ENCODE data around the gene SPI1. TPM values are rescaled to one million over a fixed set of nuclear protein-coding genes. Genes with fewer than 3 reads are reported as not detected.

Gene SPI1
- total RNA-seq, 1 donor from 2014 or later: not detected

DNA sequence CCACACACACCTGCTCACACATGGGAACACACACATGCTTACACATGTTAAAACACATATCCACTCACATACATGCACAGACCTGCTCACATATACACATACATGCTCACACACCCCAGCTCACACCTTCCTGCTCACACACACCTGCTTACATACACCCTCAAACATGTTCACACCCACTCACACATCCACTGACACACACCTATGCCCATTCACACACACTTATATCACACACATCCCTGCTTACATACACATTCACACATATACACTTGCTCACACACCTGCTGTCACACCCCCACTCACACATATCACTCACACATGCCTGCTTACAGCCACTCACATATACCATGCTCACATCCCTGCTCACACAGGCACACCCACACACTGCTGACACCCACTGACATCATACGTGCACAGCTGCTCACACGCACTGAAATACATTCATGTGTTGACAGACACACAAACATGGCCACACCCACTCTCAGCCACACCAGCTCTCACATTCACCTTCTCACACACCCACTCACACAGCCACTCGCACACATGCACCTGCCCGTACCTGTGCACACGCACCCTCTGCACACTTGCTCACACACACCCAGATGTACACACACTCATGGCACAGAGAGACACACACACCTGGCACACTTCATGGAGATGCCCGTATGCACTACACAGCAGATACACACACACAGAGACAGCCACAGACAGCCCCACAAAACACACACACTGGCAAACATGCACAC is 20.2 kb downstream of the SPI1 start:
- no peak for DNase-seq (ENCODE audit: low read depth)

DNA sequence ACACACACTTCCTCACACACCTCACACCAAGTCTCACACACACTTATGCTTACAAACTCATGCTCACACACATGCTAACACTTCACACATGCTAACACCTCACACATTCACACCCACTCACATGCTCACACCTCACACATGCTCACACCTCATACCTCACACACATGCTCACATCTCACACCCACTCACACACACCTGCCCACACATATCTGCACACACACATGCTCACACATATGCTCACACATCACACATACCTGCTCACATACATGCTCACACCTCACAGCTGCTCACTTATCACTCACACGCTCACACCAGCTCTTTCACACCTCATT is 21.4 kb downstream of the SPI1 start:
- no peak for DNase-seq (ENCODE audit: low read depth)

DNA sequence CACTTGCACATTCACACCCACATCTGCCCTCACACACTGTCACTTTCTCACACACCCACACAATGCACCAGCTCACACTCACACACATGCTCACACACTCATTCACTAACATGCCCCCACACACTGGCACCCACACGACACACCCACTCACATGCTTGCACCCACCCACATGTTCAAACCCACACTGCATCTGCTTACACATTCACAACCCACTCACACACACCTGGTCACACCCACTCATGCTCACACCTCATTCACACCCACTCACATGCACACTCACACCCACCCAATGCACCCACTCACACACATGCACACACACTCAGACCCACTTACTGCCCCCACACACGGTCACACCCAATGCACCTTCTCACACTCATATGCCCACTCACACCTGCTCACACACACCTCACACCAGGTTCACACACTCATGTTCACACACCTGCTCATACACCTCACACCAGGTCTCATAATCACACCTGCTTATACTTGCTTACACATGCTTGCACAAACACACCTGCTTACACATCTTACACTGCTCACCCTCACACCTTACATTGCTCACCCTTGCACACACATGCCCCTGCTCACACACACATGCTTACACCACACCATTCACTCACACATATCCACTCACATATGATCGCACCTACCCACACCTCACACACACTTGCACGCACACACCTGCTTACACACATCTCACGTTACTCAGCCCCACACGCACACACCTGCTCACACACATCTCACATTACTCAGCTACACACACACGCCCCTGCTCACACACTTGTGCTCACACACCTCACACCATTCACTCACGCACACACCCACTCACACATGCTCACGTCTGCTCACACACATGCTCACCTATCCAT is 22.0 kb downstream of the SPI1 start:
- DNase-seq (ENCODE audit: low read depth): no peak

DNA sequence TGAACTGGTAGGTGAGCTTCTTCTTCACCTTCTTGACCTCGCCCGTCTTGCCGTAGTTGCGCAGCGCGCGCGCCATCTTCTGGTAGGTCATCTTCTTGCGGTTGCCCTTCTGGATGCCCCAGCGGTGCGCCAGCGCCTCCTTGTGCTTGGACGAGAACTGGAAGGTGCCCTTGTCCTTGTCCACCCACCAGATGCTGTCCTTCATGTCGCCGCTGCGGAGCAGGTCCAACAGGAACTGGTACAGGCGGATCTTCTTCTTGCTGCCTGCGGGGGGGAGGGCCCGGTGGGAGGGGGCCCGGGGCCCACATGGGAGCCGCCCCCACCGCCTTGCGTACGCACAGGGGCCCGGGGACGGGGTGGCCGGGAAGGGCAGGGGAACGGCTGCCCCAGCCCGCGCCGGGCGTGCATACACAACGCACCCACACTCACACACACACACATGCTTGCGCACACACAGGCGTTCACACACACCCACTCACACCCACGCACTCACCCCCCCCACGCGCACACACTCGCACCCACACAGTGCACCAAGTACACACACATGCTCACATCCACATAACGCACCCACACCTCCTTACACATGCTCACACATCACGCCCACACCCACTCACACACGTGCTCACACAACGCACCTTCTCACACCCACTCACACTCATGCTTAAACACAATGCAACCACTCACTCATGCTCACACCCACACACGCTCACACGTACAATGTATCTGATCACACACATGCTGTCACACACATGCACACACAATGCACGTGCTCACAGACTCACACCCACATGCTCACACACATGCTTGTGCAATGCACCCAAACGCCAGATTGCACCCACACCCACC is 22.8 kb downstream of the SPI1 start:
- DNase-seq (ENCODE audit: low read depth): peak; percentile 85

DNA sequence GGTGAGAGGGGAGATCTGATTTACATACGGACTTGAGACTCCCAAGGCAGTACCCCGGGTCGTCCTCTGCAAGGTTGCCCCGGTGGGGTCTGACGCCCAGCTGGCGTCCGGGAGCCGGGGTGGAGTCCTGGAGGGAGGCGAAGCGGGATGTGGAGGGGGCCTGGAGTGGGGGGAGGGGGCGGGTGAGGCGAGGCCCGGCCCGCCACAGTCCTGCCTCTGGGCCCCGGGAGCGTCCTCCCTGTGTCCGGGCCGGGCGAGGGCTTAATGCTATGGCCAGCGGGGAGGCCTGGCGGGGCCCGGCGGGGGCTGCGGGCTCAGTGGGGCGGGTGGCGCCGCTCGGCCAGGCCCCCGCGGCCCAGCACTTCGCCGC is 23.4 kb downstream of the SPI1 start:
- DNase-seq (ENCODE audit: low read depth): no peak

DNA sequence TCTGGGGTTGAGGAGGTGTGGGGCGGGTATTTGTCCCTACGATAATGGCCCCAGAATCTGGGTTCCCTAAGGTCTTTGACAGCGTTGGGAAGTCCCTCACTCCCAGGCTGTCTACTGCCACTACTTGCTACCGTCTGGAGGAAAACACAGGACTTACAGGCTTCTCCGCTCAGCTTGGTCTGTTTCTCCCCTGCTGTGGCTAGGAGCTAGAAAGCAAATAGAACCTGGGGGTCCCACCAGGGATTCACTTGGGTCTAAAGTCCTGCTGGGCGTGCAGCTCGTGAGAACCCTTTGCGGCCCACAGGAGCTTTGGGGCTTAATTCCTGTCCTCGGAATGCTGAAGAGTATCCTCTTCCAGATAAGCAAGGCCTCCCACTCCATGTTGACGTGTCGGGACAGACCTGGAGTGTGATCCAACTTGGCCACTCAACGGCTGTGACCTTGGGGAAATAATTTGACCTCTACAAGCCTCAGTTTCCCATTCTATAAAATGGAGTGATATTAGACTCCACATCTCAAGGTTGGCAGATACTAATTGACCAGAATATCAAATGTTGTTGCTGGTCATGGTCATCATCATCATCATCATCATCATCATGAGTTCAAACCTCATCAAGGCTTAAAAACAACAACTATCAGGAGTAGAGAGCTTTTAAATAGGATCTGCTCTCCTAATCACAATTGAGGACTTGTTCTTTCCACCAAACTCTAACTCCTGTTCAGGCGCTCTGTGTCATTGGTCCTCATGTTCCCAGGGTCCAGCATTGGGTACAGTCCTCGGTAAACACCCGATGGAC is 24.2 kb downstream of the SPI1 start:
- no peak for DNase-seq (ENCODE audit: low read depth)

DNA sequence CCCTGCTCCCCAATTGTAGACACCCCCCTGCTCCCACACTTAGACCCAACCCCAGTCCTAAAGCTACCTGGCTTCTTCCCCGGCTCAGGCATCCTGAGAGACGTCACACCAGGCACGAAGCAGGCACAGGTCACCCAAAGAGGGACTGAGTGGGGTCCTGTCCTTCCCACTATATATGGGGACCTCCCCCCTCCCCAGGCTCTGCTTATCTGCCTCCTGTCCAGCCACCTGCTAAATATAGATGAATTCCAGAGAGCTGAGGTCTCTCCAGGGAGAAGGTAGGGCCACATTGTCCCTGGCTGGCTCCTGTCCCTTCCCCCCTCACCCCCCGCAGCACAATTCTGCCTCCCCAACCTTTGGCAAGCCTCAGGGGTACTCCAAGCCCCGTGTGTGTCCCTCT is 25.8 kb downstream of the SPI1 start, which contains the start of gene MYBPC3:
Gene MYBPC3 (minus strand): TSS at position 147 of the 400 bp plus-strand sequence. CDS start 55 bp downstream, at position 92.
- DNase-seq (ENCODE audit: low read depth): no peak

DNA sequence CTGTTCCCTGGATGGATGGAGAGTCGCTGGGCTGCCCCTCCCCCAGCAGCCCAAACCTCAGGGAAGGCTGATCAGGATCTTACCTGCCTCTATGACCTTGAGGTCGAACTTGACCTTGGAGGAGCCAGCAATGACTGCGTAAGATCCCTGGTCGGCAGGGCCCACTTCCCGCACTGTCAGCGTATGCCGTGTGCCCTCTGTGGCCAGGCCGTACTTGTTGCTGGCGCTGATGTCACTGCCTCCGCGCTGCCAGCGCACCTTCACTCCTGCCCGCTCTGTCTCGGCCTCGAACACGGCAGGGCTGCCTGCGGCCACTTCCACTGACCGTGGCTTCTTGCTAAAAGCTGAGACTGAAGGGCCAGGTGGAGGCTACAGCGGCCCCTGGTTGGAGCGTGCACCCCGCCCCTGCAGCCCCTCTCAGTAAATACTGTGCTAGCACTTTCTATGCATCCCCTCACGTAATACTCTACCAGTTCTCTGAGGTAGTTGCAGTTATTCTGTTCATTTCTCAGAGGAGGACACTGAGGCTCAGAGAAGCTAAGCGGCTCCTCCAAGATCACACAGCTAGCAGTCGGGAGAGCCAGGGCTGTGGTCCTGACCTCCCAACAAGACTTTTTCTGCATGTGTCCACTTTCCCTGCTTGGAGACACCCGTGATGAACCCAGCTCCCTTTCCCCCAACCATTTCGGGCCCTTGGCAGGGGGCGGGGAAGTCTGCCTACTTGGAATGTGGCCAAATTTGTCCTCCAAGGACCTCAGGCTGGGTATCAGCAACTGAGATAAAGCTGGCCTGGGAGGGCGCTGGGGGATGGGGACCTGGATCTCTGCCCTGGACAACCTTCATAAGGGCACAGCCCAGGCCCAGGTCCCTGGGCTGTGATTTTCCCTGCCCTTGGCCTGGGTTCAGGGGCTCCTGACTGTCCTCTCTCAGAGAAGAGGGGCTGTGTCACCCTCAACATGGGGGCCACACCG is 26.9 kb downstream of the SPI1 start:
- no peak for DNase-seq (ENCODE audit: low read depth)

DNA sequence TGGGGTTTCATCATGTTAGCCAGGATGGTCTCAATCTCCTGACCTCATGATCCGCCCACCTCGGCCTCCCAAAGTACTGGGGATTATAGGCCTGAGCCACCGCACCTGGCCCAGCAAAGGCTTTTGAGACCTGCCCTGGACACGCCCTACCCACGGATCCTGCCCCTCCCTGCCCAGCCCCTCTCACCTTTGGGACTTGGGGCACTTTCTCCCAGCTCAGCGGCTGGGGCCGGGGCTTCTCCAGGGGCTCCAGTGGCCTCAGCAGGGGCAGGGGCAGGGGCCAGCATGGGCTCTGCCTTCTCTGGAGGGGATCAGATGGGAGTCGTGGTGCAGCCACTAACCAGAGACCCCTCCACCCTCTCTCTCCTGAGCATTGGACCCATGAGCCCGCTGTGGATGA is 28.0 kb downstream of the SPI1 start:
- no peak for DNase-seq (ENCODE audit: low read depth)

DNA sequence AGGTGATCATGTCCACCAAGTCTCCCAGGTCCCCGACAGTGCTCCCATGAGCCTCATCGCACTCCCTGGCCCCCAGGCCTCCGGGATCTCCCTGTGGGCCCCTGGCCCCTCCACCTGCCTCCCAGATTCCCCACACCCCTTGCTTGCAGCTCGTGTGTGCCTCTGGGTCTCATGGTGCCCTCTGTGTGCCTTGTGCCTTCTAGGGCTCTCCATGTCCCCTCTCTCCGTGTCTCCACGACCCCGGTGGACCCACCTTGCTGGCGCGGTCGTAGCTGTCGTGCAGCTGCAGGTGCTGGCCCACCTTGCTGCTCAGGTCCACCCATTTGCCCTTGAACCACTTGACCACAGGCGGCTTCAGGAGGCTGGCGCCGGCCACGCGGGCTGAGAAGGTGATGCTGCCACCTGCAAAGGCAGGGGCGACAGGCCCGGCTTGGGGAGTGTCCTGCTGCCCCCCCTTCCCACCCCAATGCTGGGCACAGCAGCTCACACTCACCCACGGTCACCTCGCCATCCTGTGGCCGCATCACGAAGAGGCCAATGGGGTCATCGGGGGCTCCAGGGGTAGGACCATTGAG is 28.7 kb downstream of the SPI1 start:
- no peak for DNase-seq (ENCODE audit: low read depth)

DNA sequence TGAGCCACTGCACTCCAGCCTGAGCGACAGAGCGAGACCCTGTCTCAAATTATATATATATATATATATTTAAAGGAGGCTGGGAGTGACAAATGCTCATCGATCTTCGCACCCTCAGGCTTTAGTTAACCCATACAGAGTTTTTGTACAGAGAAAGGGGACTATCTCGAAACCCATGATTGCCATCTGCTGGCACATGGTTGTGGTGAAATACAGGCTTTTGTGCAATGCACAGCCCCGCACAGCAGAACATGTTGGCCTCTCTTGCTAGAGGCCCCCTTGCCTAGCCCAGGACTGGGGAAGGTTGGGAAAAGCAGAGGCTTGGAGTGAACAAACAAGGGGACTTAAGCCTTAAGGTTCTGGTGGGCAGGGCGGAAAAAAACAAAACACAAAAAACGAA is 29.5 kb downstream of the SPI1 start:
- peak; percentile 26 for DNase-seq (ENCODE audit: low read depth)

DNA sequence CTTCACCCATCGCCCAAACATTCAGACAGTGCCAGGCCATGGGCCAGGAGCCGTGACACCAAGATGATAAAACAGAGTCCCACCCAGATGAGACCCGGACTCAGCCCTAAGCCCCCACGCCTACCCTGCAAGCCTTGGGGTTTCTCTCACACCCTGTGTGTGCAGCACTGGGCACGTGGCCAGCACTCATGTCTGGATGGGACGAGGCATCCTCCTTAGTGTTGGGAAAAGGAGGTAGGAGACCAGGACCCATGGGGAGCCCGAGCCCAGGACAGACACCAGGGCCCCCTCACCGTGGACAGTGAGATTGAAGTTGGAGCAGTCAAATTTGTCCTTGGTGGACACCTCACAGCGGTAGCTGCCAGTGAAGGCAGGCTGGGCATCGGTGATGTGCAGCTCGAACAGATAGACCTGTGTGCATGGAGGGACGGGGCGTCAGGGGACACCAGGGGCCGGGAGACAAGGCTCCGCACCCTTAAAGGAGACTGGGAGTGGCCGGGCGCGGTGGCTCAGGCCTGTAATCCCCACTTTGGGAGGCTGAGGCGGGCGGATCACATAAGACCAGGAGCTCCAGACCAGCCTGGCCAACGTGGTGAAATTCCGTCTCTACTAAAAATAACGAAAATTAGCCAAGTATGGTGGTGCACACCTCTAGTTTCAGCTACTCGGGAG is 30.1 kb downstream of the SPI1 start:
- DNase-seq (ENCODE audit: low read depth): no peak

DNA sequence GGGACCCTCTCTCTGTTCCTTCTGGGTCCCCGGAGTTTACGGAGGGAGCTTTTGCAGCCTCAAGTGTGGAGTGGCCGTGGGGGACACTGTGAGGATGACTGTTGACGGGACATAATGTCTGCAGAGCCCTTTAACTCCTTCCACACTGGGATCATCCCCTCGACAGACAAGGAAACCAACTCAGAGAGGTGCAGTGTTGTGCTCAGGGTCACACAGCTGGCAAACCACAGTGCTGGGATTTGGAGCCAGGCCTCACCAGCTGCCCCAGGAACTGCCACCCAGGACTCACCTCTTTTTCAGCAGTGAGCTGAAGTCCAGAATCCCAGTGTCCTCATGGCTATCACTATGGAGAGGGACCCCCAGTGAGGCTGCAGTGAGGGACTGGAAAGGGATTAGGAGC is 31.2 kb downstream of the SPI1 start:
- DNase-seq (ENCODE audit: low read depth): no peak

DNA sequence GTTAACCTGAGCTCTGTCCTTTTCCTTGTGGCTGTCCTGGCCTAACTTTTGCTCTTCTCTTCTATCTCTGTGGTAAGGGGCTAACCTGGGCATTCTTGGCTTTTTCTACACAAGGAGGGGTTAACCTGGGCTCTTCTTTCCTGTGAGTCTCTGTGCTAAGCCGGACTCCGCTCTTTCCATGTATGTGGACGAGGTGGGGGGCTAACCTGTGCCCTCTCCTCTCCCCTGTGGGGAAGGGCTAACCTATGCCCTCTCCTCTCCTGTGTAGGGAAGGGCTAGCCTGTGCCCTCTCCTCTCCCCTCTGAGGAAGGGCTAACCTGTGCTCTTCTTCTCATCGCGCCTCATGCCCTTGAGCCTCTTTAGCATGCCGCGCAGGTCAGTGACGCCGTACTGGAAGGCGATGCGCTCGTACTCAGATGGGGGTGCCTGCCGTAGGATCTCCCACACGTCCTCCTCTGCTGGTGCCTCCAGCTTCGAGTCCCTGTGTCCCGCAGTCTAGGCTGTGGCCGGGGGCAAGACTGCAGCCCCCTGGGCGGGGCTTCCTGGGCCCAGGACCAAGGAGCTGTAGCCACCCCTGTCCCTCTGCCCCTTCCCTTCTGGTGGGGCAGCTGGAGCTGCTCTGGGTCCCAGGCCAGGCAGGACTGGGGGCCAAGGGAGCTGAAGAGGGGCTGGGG is 32.3 kb downstream of the SPI1 start:
- no peak for DNase-seq (ENCODE audit: low read depth)

DNA sequence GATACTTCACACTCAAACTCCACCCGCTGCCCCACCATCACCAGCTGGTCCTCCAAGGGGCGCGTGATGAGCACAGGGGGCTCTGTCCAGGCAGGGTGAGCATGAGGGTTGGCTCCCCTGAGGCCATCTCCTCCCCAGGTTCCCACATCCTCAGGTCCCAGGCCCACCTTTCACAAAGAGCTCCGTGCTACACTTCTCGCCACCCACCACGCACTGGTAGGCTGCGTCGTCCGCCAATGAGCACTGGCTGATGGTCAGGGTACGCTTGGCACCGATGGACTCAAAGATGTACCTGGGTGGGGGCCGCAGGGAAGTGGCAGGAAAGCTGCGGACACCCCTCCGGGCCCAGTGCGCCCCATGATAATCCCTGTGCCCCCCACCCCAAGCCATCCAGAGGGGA is 35.5 kb downstream of the SPI1 start:
- DNase-seq (ENCODE audit: low read depth): no peak

DNA sequence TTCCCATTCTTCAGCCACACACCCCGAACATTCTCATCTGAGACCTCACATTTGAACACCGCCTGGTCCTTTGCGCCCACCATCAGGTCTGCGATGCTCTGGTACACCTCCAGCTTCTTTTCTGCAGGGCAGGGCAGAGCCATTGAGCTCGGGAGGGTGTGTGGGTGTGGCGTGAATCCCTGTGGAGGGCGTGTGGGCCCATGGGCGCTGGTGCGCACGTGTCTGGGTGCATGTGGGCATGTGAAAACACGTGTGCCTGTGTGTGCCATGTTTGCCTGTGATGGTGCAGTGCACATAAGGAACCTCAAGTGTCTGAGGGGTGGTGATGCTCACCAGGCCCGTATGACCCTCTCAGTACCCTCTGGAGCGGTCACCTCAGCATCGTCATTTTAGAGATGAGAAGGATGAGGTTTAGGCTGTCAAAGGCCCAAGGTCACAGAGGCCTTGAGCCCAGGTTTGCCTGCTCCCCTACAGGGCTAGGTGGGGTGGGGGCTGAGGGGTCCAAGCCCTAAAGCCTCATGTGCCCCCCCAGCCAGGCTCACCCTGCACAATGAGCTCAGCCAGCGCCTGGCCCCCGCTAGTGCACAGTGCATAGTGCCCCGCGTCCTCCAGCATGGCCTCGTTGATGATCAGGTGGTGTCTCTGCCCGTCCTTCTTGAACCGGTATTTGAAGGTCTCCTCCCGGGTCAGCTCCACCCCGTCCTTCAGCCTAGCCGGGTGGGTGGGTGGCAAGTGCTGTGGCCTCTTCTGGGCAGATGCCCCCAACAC is 36.1 kb downstream of the SPI1 start:
- DNase-seq (ENCODE audit: low read depth): no peak

DNA sequence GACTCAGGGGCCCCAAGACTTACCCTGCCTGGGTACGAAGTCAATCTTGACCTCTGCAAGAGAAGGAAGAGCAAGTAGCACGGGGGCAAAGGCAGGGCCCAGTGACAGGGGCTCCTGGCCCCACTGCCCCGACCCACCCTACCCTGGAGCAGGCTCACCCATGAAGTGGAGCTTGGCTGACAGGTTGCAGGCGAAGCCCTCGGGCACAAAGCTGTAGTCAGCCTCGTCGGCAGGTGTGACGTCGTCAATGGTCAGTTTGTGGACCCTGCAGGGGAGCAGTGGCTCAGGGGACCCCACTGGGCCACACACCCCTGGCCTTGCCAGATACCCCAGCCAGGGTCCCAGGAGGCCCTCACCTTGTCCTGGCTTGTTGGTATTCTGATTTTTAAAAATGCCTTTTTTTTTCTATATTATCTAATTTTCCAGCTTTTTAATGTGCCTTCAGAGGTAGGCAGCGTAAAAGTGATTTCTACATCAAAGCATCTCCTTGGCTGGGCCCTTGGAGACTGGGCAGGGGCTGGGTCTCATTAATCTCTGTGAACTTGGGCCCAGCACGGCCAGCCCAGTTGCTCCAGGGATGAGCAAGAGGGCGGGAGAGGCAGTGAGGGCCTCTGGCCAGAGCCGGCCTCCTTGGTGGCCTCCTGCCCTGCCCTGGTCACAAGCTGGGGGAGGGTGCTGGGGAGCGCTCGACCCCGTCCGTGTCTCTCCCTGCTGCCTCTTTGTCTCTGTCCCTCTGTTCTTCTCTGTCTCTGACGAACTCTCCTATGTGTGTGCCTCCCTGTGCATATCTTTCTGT is 37.2 kb downstream of the SPI1 start:
- no peak for DNase-seq (ENCODE audit: low read depth)

All from renal cortical epithelial cell (primary cell).